ENCODE results near the gene KIF21B. TPM values are rescaled to one million over a fixed set of nuclear protein-coding genes. Genes with fewer than 3 reads are reported as not detected.

Gene KIF21B
- total RNA-seq, 1 experiment from 2014 or later: 0.60 TPM

DNA sequence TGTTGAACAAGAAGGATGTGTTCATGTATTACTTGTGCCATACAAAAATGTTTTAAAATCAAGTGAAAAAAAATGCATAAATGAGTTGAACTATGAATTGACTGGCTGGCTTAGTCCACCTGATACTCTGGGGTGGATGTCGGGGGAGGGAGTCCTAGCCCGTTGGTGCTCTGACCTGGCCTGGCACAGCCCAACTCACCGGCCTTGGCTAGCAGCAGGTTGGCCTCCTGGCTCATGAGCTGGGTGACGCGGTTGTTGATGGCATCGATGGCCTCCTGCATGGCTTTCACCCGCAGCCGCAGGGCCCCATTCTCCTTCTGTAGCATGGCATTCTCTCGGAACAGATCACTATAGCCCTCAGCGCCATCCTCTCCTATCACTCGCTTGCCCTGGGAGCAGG lies 21.6 kb downstream of the KIF21B start:
- Histone ChIP-seq H3K27ac (ENCODE audit: low read depth, low read length, poor library complexity, severe bottlenecking) (no peak overlapping the region), H3K27me3 (replicated peaks; ENCODE audit: insufficient read depth, low read depth, low read length, poor library complexity) (no peaks in the 10 kb centered on the region), H3K9me3 (ENCODE audit: low read depth, low read length, poor library complexity, severe bottlenecking) (no peaks in the 10 kb centered on the region), H3K36me3 (ENCODE audit: insufficient read depth, low read length, poor library complexity, severe bottlenecking) (no peaks in the 10 kb centered on the region), H3K4me3 (ENCODE audit: low read depth, low read length, poor library complexity, severe bottlenecking) (no peak overlapping the region), H3K4me1 (ENCODE audit: insufficient read depth, low read length, poor library complexity, severe bottlenecking) (no peaks in the 10 kb centered on the region)
- ChIA-PET CTCF (no interaction called here), POLR2A (ENCODE audit: low non-redundant PET) (no interaction called here)
- TF ChIP-seq, protein P1, sequence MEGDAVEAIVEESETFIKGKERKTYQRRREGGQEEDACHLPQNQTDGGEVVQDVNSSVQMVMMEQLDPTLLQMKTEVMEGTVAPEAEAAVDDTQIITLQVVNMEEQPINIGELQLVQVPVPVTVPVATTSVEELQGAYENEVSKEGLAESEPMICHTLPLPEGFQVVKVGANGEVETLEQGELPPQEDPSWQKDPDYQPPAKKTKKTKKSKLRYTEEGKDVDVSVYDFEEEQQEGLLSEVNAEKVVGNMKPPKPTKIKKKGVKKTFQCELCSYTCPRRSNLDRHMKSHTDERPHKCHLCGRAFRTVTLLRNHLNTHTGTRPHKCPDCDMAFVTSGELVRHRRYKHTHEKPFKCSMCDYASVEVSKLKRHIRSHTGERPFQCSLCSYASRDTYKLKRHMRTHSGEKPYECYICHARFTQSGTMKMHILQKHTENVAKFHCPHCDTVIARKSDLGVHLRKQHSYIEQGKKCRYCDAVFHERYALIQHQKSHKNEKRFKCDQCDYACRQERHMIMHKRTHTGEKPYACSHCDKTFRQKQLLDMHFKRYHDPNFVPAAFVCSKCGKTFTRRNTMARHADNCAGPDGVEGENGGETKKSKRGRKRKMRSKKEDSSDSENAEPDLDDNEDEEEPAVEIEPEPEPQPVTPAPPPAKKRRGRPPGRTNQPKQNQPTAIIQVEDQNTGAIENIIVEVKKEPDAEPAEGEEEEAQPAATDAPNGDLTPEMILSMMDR (conservative IDR thresholded peaks at IDR 0.05; ENCODE audit: low read depth, low read length): no peak
- TF ChIP-seq EZH2 (IDR thresholded peaks at IDR 0.05; ENCODE audit: borderline replicate concordance, low read depth, low read length, poor library complexity, severe bottlenecking): no peak
- BruUV-seq (replicated peaks): no TSS peak
- intact Hi-C loops (cut with micrococcal nuclease; ENCODE audit: unreplicated experiment): no loop called here
- DNase-seq (ENCODE audit: low spot score): no peak

DNA sequence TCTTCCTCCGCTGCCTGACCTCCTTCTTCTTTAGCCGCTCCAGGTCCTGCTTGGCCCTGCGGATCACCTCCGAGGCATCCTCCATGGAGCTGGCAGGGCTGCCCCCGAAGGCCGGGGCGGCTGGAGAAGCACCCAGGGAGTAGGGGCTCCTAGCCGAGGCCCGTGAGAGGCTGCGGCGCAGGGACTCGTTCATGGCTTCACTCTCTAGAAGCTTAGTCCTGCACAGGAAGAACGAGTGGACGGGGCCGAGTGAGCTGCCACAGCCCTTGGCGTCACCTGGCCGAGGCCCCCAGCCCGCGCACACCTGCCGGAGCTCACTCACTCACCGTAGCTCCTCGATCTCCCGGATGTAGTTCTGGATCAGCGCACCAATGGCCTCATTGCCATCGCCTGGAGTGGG lies 23.1 kb downstream of the KIF21B start:
- intact Hi-C loops (cut with micrococcal nuclease; ENCODE audit: unreplicated experiment): no loop called here
- no peak overlapping the region for H3K4me3 ChIP-seq (ENCODE audit: low read depth, low read length, poor library complexity, severe bottlenecking)
- CTCF ChIA-PET: no interaction called here
- H3K27ac ChIP-seq (ENCODE audit: low read depth, low read length, poor library complexity, severe bottlenecking): no peak overlapping the region
- POLR2A ChIA-PET (ENCODE audit: low non-redundant PET): no interaction called here
- H3K9me3 ChIP-seq (ENCODE audit: low read depth, low read length, poor library complexity, severe bottlenecking): no peaks in the 10 kb centered on the region
- no peak for TF ChIP-seq EZH2 (IDR thresholded peaks at IDR 0.05; ENCODE audit: borderline replicate concordance, low read depth, low read length, poor library complexity, severe bottlenecking)
- TF ChIP-seq, protein P1 (conservative IDR thresholded peaks at IDR 0.05; ENCODE audit: low read depth, low read length): no peak
- no peak for DNase-seq (ENCODE audit: low spot score)
- no peaks in the 10 kb centered on the region for H3K36me3 ChIP-seq (ENCODE audit: insufficient read depth, low read length, poor library complexity, severe bottlenecking)
- H3K4me1 ChIP-seq (ENCODE audit: insufficient read depth, low read length, poor library complexity, severe bottlenecking): no peaks in the 10 kb centered on the region
- no peaks in the 10 kb centered on the region for H3K27me3 ChIP-seq (replicated peaks; ENCODE audit: insufficient read depth, low read depth, low read length, poor library complexity)
- BruUV-seq (replicated peaks): no TSS peak

DNA sequence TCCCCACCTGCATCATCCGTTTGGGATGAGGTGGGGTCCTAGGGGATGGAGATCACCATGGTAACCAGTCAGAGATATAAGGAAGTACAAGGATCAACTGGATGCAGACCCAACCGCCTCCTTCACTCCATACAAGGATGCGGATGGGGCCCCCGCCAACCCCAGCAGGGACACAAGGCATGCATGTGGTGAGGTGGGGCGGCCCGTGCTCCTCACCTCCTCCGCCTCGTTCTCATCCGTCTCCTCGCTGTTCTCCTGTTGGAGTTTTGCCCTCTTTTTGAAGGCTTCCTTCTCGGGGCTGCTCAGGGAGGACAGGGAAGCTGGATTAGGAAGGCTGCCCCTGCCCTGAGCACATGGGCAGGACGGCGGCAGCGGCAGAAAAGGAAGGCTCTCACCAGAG lies 23.8 kb downstream of the KIF21B start:
- H3K9me3 ChIP-seq (ENCODE audit: low read depth, low read length, poor library complexity, severe bottlenecking): no peaks in the 10 kb centered on the region
- POLR2A ChIA-PET (ENCODE audit: low non-redundant PET): no interaction called here
- H3K4me3 ChIP-seq (ENCODE audit: low read depth, low read length, poor library complexity, severe bottlenecking): no peak overlapping the region
- CTCF ChIA-PET: no interaction called here
- no TSS peak for BruUV-seq (replicated peaks)
- H3K4me1 ChIP-seq (ENCODE audit: insufficient read depth, low read length, poor library complexity, severe bottlenecking): no peaks in the 10 kb centered on the region
- no peak for DNase-seq (ENCODE audit: low spot score)
- H3K36me3 ChIP-seq (ENCODE audit: insufficient read depth, low read length, poor library complexity, severe bottlenecking): no peaks in the 10 kb centered on the region
- no peak overlapping the region for H3K27ac ChIP-seq (ENCODE audit: low read depth, low read length, poor library complexity, severe bottlenecking)
- TF ChIP-seq EZH2 (IDR thresholded peaks at IDR 0.05; ENCODE audit: borderline replicate concordance, low read depth, low read length, poor library complexity, severe bottlenecking): no peak
- TF ChIP-seq, protein P1 (conservative IDR thresholded peaks at IDR 0.05; ENCODE audit: low read depth, low read length): no peak
- intact Hi-C loops (cut with micrococcal nuclease; ENCODE audit: unreplicated experiment): no loop called here
- no peaks in the 10 kb centered on the region for H3K27me3 ChIP-seq (replicated peaks; ENCODE audit: insufficient read depth, low read depth, low read length, poor library complexity)

Data from A673 (cell line).